HL-60 (cell line): ENCODE data around the gene EML5.

ENCODE experiments used
- CTCF ChIP-seq: IDR thresholded peaks from one replicate; pipeline ENCODE4 v1.5.1; 2011; ENCODE audit warnings: low read length, control low read depth, inconsistent platforms; ENCODE audit not compliant: insufficient read depth
- GABPA ChIP-seq: IDR thresholded peaks from 2 replicates; pipeline ENCODE4 v1.6.1; 2012; ENCODE audit warnings: low read depth
- POLR2AphosphoS5 ChIP-seq: IDR thresholded peaks from 2 replicates; pipeline ENCODE4 v1.6.1; 2012; ENCODE audit warnings: low read depth
- SPI1 ChIP-seq: IDR thresholded peaks from 2 replicates; pipeline ENCODE4 v1.6.1; 2012; ENCODE audit warnings: low read depth, mild to moderate bottlenecking, borderline replicate concordance
- TF ChIP-seq, protein P1 (sequence below): IDR thresholded peaks from 2 replicates; pipeline ENCODE4 v1.6.1; 2012; ENCODE audit warnings: low read depth; ENCODE audit not compliant: insufficient replicate concordance

DNA sequence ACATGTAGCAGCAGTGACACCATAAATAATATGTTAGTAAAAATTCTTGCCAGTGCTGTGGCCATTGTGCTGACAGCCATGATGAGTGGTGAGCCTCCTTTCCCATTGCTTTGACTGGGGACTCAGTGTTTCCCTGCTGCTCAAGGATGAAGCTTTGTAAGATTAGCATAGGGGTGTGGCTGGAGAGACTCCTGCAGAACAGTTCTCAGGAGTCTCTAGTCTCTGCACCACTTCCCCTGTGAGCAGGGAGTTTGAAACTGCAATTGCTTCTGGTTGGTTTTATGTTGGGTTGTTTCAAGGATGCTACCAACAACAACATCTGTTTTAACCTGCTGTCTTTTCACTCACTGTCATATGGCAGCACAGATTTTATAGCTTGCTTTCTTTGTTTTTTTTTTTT, 188.5 kb downstream of the EML5 start:
- no peak for TF ChIP-seq CTCF
- no peak for TF ChIP-seq SPI1
- no peak for TF ChIP-seq POLR2AphosphoS5
- TF ChIP-seq, protein P1, sequence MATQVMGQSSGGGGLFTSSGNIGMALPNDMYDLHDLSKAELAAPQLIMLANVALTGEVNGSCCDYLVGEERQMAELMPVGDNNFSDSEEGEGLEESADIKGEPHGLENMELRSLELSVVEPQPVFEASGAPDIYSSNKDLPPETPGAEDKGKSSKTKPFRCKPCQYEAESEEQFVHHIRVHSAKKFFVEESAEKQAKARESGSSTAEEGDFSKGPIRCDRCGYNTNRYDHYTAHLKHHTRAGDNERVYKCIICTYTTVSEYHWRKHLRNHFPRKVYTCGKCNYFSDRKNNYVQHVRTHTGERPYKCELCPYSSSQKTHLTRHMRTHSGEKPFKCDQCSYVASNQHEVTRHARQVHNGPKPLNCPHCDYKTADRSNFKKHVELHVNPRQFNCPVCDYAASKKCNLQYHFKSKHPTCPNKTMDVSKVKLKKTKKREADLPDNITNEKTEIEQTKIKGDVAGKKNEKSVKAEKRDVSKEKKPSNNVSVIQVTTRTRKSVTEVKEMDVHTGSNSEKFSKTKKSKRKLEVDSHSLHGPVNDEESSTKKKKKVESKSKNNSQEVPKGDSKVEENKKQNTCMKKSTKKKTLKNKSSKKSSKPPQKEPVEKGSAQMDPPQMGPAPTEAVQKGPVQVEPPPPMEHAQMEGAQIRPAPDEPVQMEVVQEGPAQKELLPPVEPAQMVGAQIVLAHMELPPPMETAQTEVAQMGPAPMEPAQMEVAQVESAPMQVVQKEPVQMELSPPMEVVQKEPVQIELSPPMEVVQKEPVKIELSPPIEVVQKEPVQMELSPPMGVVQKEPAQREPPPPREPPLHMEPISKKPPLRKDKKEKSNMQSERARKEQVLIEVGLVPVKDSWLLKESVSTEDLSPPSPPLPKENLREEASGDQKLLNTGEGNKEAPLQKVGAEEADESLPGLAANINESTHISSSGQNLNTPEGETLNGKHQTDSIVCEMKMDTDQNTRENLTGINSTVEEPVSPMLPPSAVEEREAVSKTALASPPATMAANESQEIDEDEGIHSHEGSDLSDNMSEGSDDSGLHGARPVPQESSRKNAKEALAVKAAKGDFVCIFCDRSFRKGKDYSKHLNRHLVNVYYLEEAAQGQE: no peak
- no peak for TF ChIP-seq GABPA
